ENCODE measurements around the gene TNP1. TPM values are rescaled to one million over a fixed set of nuclear protein-coding genes. Genes with fewer than 3 reads are reported as not detected.

Gene TNP1
- total RNA-seq (2022; extraction: Qiagen RNA extraction), result not detected in 5 replicates

DNA sequence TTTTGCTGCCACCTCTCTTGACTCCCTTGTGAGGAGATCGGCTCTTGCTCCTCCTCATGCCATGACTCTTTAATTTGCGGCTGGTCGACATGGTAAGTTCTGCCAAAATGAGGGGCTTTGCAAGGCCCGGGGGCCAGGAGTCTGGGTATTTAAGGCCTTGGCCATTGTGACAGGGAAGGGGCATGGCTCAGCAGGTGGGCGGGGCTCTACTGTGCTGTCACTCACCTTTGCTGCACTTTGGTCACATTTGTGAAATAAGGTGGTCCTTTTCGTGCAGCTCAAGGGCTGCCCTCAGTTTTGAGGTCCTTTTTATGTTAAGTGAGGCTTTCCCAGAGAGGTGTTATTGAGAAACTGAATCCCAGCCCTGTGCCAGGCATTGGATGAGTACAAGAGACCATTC is at the start of gene TNP1:
Gene TNP1, minus strand, starts transcription at position 121 of the 400 bp plus-strand sequence. Its CDS starts 30 bp downstream, at position 91.

Other genes with a start within 250 kb of the TNP1 start
- gene IGFBP2, start 226.6 kb downstream of the TNP1 start, total RNA-seq (2022; extraction: Qiagen RNA extraction), result 59.8 to 88.9 TPM (median 83.2 TPM) in 5 replicates
- 0.10 to 0.27 TPM (median 0.19 TPM) in 5 replicates for gene IGFBP5, start 164.5 kb downstream of the TNP1 start, total RNA-seq (2022; extraction: Qiagen RNA extraction)

All from A549 treated with CORT108297 at 1 μM for 4 hours (cell line).